Choroid plexus epithelial cell (primary cell): ENCODE data around the gene TSR1.
"Not testable (repeated sequence)": the region's sequence is repeated elsewhere in the genome, so short reads cannot be mapped to it uniquely, and the experiment has no call there.

ENCODE experiments used
- DNase-seq: peaks from one replicate; pipeline ENCODE4 v3.0.0-alpha.2; 2010; ENCODE audit warnings: low read depth
- H3K4me3 ChIP-seq: 2 replicates; pipeline ENCODE4 v1.5.1; 2011; ENCODE audit warnings: low read depth, mild to moderate bottlenecking, control low read depth, low read length, moderate library complexity
- CTCF ChIP-seq: conservative IDR thresholded peaks from 2 replicates; pipeline ENCODE4 v1.5.1; 2011; ENCODE audit warnings: low read depth, mild to moderate bottlenecking, control low read depth, inconsistent platforms, low read length, moderate library complexity

The TSR1 gene

GRCh38 chr17:2319051-2319450 is 17.2 kb downstream of the TSR1 start:
- DNase-seq: no peak
- H3K4me3 ChIP-seq: no peak overlapping the region
- TF ChIP-seq CTCF: no peak

GRCh38 chr17:2317796-2318195 is 18.5 kb downstream of the TSR1 start:
- H3K4me3 ChIP-seq: no peak overlapping the region
- no peak for DNase-seq
- no peak for TF ChIP-seq CTCF

- not testable (repeated sequence) for H3K4me3 ChIP-seq, DNase-seq
These were observed 19.4 kb downstream of the TSR1 start for GRCh38 chr17:2316916-2317205.

- H3K4me3 ChIP-seq: no peak overlapping the region
- peak; percentile 62 for DNase-seq
- no peak for TF ChIP-seq CTCF
These were observed 23.5 kb downstream of the TSR1 start for GRCh38 chr17:2312736-2313135.

GRCh38 chr17:2309338-2310154 is 26.7 kb downstream of the TSR1 start:
- TF ChIP-seq CTCF: no peak
- no peak overlapping the region for H3K4me3 ChIP-seq
- peak; percentile 26 for DNase-seq

- H3K4me3 ChIP-seq: no peak overlapping the region
- no peak for DNase-seq
- TF ChIP-seq CTCF: no peak
These were observed 31.3 kb downstream of the TSR1 start for GRCh38 chr17:2304931-2305330.

- DNase-seq: peak; percentile 88
- H3K4me3 ChIP-seq: peak within 1 kb of the TSS; percentile 96
- no peak for TF ChIP-seq CTCF
These were observed 32.8 kb downstream of the TSR1 start, which contains the start of the genes SMG6 and SRR for GRCh38 chr17:2303204-2304188. Gene SMG6 (minus strand): TSS chr17:2303785. CDS start chr17:2303720, 65 bp downstream. Gene SRR (plus strand): TSS chr17:2303950. CDS start chr17:2315561, 11,611 bp downstream.
